Fibroblast of peridontal ligament (primary cell): ENCODE measurements around the gene NUP188.
A peak's percentile ranks its signal among the peaks of the same experiment; 100 is the strongest.

ENCODE experiments used
- DNase-seq: peaks from one replicate; pipeline ENCODE4 v3.0.0-alpha.2; 2010; ENCODE audit errors: extremely low read depth

The NUP188 gene

GRCh38 chr9:128913995-128914772 is 33.3 kb upstream of the NUP188 start:
- DNase-seq: no peak

- DNase-seq: no peak
These were observed 31.3 kb upstream of the NUP188 start for GRCh38 chr9:128916204-128916603.

- DNase-seq: no peak
These were observed 30.8 kb upstream of the NUP188 start for GRCh38 chr9:128916745-128917144.

- DNase-seq: peak; percentile 84
These were observed 30.2 kb upstream of the NUP188 start for GRCh38 chr9:128917151-128917849.

DNA sequence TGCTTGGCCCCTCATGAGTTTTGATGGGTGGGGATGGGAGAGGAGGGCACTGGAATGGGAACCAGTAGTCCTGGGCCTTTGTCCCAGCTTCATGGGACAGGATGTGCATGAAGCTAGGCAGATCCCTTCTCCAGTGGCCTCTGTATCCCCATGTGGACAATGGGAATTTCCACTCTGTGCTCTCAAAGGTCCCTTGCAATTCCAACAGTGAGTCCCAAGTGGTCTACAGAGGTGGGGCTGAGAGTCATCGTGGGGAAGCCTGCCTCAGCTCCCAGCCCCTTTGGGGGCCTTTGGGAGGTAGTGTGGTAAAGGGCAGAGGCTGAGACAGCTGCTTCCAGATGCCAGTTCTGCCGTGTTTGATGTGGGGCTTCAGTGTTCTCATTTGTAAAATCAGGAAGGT is 28.6 kb upstream of the NUP188 start:
- DNase-seq: no peak

- DNase-seq: no peak
These were observed 28.0 kb upstream of the NUP188 start for GRCh38 chr9:128919402-128920089.

DNA sequence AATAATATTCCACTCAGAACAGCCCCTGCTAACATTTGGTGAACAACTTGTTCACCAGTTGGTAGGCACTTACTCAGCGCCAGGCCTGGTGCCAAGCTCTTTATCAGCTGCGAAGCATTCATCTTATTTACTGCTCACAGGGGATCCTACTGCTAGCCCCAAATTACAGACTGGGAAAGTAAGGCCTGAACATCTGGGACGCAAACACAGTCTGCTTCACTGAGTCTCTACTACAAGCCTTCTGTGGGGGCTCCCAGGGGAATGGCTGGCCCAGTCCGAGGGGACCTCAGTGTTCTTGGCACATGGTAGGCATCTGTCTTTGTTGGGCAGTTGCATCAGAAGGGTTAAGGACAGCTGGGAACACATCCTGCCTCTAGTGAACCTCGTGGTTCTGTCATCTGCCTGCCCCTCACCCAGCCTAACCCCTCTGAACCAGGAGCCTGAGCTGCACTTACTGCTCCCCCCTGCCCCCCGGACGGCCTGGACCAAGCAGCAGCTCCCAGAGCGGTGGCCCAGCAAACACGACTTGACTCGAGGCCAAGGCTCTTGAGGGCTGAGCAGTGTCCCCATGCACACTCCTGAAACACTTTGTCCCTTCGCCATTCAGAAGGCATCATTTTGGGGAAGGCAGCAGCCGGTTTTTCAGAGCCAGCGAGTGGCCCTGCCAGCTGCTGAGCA is 27.0 kb upstream of the NUP188 start, which contains the start of gene PHYHD1:
TSS of gene PHYHD1 (plus strand) at position 602 of the 678 bp plus-strand sequence. CDS start 1,342 bp downstream, outside the sequence.
- DNase-seq: peak; percentile 62

DNA sequence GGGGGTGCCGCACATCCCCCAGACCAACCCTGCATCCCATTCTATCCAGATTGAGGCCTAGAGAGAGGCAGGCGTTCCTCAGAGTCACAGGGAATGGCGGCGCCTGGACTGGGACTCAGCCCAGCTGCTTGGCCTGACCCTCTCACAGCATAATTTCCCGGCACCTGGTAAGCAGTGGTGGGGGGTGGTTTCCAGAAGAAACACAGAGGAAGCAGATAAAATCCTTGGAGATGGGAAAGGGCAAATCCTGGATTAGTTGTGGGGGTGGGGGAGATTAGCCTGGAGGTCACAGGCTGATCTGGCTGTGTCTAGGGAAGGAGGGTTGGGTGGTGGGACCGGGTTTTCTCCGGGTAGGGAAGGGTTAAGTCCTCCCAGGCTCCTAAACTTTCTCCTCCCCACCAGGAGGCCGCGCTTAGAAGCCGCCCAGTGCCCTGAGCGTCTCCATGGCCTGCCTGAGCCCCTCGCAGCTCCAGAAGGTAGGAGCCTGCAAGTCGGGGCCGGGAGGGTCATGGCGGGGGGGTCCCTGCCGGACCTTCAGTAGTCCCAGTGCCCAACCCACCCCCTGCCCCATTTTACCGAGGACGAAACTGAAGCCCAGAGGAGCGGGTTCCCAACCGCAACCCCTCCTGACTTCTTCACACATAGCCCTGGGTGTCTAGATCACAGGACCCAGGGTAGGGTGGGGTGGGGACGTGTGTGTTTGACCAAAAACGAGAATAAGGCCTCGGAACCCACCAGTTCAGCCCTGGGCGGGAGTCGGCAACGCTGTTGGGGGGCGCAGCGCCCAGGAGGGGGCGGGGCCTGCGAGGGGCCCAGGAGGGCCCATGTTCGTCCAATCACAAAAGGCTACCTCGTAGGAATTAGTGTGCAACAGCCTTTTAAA is 25.4 kb upstream of the NUP188 start:
- peak; percentile 61 for DNase-seq

DNA sequence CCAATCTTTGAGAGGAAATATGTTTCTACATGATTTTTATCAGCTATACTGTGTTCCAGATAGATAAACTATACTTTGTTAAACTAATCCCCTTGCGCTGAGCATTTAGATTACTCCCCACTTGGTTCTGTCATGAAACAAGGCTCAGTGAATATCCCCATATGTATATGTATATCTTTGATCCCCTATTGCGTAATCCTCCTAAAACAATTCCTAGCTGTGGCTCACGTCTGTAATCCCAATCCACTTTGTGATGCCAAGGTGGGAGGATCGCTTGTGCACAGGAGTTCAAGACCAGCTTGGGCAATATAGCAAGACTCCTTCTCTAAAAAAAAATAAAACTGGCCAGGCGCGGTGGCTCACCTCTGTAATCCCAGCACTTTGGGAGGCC is 24.0 kb upstream of the NUP188 start:
- DNase-seq: no peak

- DNase-seq: no peak
These were observed 19.6 kb upstream of the NUP188 start for GRCh38 chr9:128927731-128928411.

- no peak for DNase-seq
These were observed 18.9 kb upstream of the NUP188 start for GRCh38 chr9:128928624-128929023.

DNA sequence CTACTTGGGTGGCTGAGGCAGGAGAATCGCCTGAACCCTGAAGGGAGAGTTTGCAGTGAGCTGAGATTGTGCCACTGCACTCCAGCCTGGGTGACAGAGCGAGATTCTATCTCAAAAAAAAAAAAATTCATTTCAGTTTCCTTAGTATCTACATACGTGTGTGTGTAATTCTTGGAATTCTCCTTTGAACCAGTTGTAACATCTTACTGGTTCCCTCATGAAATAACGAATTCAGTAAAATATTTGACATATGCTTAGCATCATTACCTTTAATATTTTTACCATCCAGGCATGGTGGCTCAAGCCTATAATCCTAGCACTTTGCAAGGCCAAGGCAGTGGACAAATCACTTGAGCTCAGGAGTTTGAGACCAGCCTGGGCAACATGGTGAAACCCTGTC is 17.9 kb upstream of the NUP188 start:
- DNase-seq: no peak

DNA sequence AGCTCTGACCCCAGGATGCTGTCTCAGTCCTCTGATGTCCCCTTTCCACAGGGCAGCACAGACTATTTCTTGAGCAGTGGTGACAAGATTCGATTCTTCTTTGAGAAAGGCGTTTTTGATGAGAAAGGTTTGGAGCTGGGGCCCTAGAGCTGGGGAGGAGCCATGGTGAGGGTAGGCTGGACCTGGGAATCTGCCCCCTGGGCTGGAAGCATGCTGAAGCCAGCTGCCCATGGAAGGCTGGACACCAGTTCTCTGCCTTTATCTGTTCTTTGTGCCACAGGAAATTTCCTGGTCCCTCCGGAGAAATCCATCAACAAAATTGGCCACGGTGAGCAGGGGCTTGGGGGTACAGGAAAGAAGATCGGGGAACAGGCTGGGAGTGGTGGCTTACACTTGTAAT is 13.8 kb upstream of the NUP188 start:
- no peak for DNase-seq

DNA sequence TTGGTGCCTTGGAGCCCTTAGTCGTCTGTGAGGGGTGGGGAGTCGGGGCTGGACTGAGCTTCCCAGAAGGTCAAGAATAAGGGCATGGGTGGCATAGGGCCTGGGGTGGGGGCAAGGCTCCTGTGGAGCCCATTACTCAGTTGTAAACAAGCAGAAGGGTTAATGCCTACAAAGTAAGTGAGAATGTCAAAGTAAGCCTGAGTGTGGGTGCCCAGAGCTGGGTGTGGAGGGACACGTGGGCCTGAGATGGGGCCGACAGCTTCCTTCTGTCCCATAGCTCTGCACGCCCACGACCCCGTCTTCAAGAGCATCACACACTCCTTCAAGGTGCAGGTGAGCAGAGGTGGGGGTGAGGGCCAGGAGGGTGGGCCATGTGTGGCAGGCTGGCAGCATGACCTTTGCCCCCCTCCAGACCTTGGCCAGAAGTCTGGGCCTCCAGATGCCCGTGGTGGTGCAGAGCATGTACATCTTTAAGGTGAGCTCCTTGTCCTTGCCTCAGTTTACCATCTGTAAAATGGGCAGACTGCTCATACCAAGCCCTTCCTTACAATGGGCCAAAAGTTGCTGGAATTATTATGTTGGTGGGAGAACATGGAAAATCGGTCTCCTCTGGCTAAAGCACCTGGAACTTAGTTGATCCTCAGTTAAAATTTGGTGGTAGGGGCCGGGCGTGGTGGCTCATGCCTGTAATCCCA is 11.2 kb upstream of the NUP188 start:
- no peak for DNase-seq

GRCh38 chr9:128937310-128938165 is 10.0 kb upstream of the NUP188 start:
- DNase-seq: no peak

DNA sequence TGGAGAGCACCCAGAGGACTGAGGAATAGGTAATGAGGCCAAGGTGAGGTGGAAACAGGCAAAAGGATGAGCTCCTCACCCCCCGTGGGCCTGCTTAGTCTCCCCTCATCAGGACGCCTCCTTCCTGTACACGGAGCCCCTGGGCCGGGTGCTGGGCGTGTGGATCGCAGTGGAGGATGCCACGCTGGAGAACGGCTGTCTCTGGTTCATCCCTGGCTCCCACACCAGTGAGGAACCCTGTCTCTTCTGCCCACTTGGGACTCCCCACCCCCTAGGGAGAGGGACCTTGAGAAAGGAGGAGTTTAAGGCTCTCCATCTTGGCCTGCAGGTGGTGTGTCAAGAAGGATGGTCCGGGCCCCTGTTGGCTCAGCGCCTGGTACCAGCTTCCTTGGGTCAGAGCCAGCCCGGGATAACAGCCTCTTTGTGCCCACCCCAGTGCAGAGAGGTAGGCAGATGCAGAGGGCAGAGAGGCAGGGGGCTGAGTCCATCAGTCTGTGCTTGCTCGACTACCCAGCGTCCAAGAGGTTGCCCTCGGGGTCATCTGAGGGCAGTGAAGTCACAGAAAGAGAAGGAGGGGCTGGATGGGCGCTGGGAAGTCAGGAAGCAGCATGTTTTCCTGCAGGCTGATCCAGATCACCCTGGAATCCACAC is 7.1 kb upstream of the NUP188 start:
- DNase-seq: no peak

- DNase-seq: no peak
These were observed 6.3 kb upstream of the NUP188 start for GRCh38 chr9:128940946-128941755.
